Caco-2 (cell line): Measurements from ENCODE around the gene NEK3. TPM values are rescaled to one million over a fixed set of nuclear protein-coding genes. Genes with fewer than 3 reads are reported as not detected.
"Not testable (repeated sequence)": the region's sequence is repeated elsewhere in the genome, so short reads cannot be mapped to it uniquely, and the experiment has no call there.

Experiments used
- BruUV-seq: library from RNA; stranded (reverse); fragments of 400-500 nt; replicated peaks from 2 replicates; lab custom pipeline; 2021; lab: Mats Ljungman, UMichigan
- CTCF ChIA-PET: fragments of 300-600 bp; sonication (Branson Sonifier 250); formaldehyde crosslinking; loops from one replicate; lab custom pipeline; 2022; ENCODE audit warnings: antibody characterized with exemption; lab: Charles Lee
- POLR2A ChIA-PET: fragments of 300-600 bp; sonication (Branson Sonifier 250); formaldehyde crosslinking; loops from one replicate; lab custom pipeline; 2022; ENCODE audit warnings: antibody characterized with exemption; lab: Charles Lee
- DNase-seq, 2 experiments: peaks; one replicate each; pipeline versions ENCODE4 v3.0.0 to v3.0.0-alpha.2; 2020 to 2022
- H3K27me3 ChIP-seq: replicated peaks from 2 replicates; pipeline ENCODE4 v1.6.0; 2011; ENCODE audit warnings: low read length; ENCODE audit not compliant: control insufficient read depth, insufficient read depth
- H3K36me3 ChIP-seq: 2 replicates; pipeline ENCODE4 v1.5.1; 2011; ENCODE audit warnings: low read length; ENCODE audit not compliant: control insufficient read depth, insufficient read depth
- H3K4me1 ChIP-seq: fragments of 250-450 bp; sonication (Bioruptor Pico); 2 replicates; pipeline ENCODE4 v1.5.1; 2020; ENCODE audit warnings: mild to moderate bottlenecking
- H3K4me3 ChIP-seq: 2 replicates; pipeline ENCODE4 v1.5.1; 2011; ENCODE audit warnings: low read depth, mild to moderate bottlenecking, control low read depth, low read length
- H3K9me3 ChIP-seq: fragments of 250-450 bp; sonication (Bioruptor Pico); 2 replicates; pipeline ENCODE4 v1.5.1; 2020; ENCODE audit warnings: mild to moderate bottlenecking, moderate library complexity
- H3K27ac Mint-ChIP-seq: one replicate; pipeline ENCODE4 v1.8.0; 2022; ENCODE audit warnings: mixed read lengths; ENCODE audit not compliant: unreplicated experiment
- H3K27me3 Mint-ChIP-seq: one replicate; pipeline ENCODE4 v1.8.0; 2022; ENCODE audit warnings: mixed read lengths; ENCODE audit not compliant: insufficient read depth, unreplicated experiment
- H3K36me3 Mint-ChIP-seq: one replicate; pipeline ENCODE4 v1.8.0; 2022; ENCODE audit warnings: mild to moderate bottlenecking, mixed read lengths; ENCODE audit not compliant: insufficient read depth, unreplicated experiment
- H3K4me1 Mint-ChIP-seq: one replicate; pipeline ENCODE4 v1.8.0; 2022; ENCODE audit warnings: low read depth, mixed read lengths; ENCODE audit not compliant: unreplicated experiment
- H3K4me3 Mint-ChIP-seq: one replicate; pipeline ENCODE4 v1.8.0; 2022; ENCODE audit warnings: mild to moderate bottlenecking, moderate library complexity, mixed read lengths; ENCODE audit not compliant: unreplicated experiment
- H3K9me3 Mint-ChIP-seq: one replicate; pipeline ENCODE4 v1.8.0; 2022; ENCODE audit warnings: mixed read lengths; ENCODE audit not compliant: unreplicated experiment
- CTCF ChIP-seq, 2 experiments: fragments of 200-600 bp in 1 of 2; IDR thresholded peaks; 1 replicate in 1 of 2; 2 replicates in 1 of 2; pipeline versions ENCODE4 v1.5.1 to v1.8.0; 2011 to 2022; ENCODE audit warnings: antibody characterized with exemption in 1 of 2, control low read depth in 1 of 2, inconsistent platforms in 1 of 2, low read depth in 1 of 2, low read length in 1 of 2, mild to moderate bottlenecking in 1 of 2, moderate library complexity in 1 of 2; ENCODE audit not compliant: insufficient read depth in 1 of 2, severe bottlenecking in 1 of 2, unreplicated experiment in 1 of 2
- intact Hi-C: fragments of 100-400 bp; cut with micrococcal nuclease; formaldehyde crosslinking; loops from one replicate; pipeline ENCODE4 v1.10.0; 2022; ENCODE audit not compliant: unreplicated experiment
- total RNA-seq: library from RNA; stranded (reverse); gene quantifications from 2 replicates; pipeline ENCODE4 v1.2.3, GENCODE V29; 2022

Gene NEK3
- total RNA-seq, 1 experiment from 2014 or later = 33.5 TPM

DNA sequence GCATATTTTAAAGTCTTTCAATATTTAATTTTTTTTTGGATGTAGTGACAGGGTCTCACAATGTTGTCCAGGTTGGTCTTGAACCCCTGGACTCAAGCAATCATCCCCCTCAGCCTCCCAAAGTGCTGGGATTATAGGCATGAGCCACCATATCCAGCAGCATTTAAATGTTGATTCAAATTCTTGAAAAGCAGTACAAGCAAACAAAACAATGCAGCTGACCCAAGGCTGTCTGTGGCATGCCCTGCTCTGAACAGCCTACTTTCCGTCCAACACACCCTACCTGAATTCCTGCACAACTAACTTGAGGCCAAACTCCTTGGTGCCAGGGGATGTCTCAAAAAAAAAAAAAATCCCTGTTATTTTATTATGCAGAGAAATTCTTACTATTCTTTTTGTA, 53.6 kb downstream of the NEK3 start:
- ChIA-PET POLR2A (no interaction called here), CTCF (interaction anchor here (0.7 kb wide), 1 partner anchor 18 kb away, joined by 4 read pairs; no protein-coding TSS in a partner anchor)
- peak overlapping the region; percentile 64 for H3K27ac Mint-ChIP-seq
- H3K27me3 Mint-ChIP-seq = no peaks in the 10 kb centered on the region
- H3K4me1 Mint-ChIP-seq = peaks cover 14% of the 10 kb centered on the region
- Histone ChIP-seq H3K27me3 (no peaks in the 10 kb centered on the region), H3K36me3 (no peaks in the 10 kb centered on the region), H3K4me1 (peaks cover 19% of the 10 kb centered on the region), H3K9me3 (no peaks in the 10 kb centered on the region), H3K4me3 (no peak overlapping the region)
- H3K4me3 Mint-ChIP-seq = no peak overlapping the region
- TF ChIP-seq CTCF (IDR thresholded peaks at IDR 0.05; ENCODE audit: insufficient read depth in 1 of 2, low read depth in 1 of 2, low read length in 1 of 2, severe bottlenecking in 1 of 2, unreplicated experiment in 1 of 2) = no peak
- H3K9me3 Mint-ChIP-seq = peaks cover 26% of the 10 kb centered on the region
- BruUV-seq = no TSS peak
- H3K36me3 Mint-ChIP-seq = no peaks in the 10 kb centered on the region
- DNase-seq = no peak
- intact Hi-C loops = no loop called here

- Histone ChIP-seq H3K4me3 (no peak overlapping the region), H3K36me3 (no peaks in the 10 kb centered on the region), H3K4me1 (peaks cover 18% of the 10 kb centered on the region), H3K27me3 (no peaks in the 10 kb centered on the region), H3K9me3 (no peaks in the 10 kb centered on the region)
- peaks cover 11% of the 10 kb centered on the region for H3K4me1 Mint-ChIP-seq
- BruUV-seq = no TSS peak
- peaks cover 15% of the 10 kb centered on the region for H3K9me3 Mint-ChIP-seq
- ChIA-PET POLR2A (no interaction called here), CTCF (no interaction called here)
- DNase-seq = peak in 1 of 2 experiments; percentile 21
- no peaks in the 10 kb centered on the region for H3K27me3 Mint-ChIP-seq
- intact Hi-C loops = no loop called here
- H3K36me3 Mint-ChIP-seq = no peaks in the 10 kb centered on the region
- H3K27ac Mint-ChIP-seq = peak overlapping the region; percentile 76
- no peak for TF ChIP-seq CTCF (IDR thresholded peaks at IDR 0.05; ENCODE audit: insufficient read depth in 1 of 2, low read depth in 1 of 2, low read length in 1 of 2, severe bottlenecking in 1 of 2, unreplicated experiment in 1 of 2)
- H3K4me3 Mint-ChIP-seq = no peak overlapping the region
These were observed 54.8 kb downstream of the NEK3 start for GRCh38 chr13:52104624-52105023.

- intact Hi-C loops = no loop called here
- no TSS peak for BruUV-seq
- ChIA-PET POLR2A (no interaction called here), CTCF (no interaction called here)
- no peak overlapping the region for H3K4me3 ChIP-seq
- H3K4me1 Mint-ChIP-seq = peaks cover 7% of the 10 kb centered on the region
- H3K36me3 ChIP-seq = no peaks in the 10 kb centered on the region
- no peak for DNase-seq
- no peak overlapping the region for H3K27ac Mint-ChIP-seq
- H3K27me3 ChIP-seq = no peaks in the 10 kb centered on the region
- TF ChIP-seq CTCF (IDR thresholded peaks at IDR 0.05; ENCODE audit: insufficient read depth in 1 of 2, low read depth in 1 of 2, low read length in 1 of 2, severe bottlenecking in 1 of 2, unreplicated experiment in 1 of 2) = no peak
- no peaks in the 10 kb centered on the region for H3K9me3 ChIP-seq
- no peak overlapping the region for H3K4me3 Mint-ChIP-seq
- no peaks in the 10 kb centered on the region for H3K36me3 Mint-ChIP-seq
- H3K9me3 Mint-ChIP-seq = peaks cover 10% of the 10 kb centered on the region
- peaks cover 8% of the 10 kb centered on the region; the same call in 1 of the 2 replicates for H3K4me1 ChIP-seq
- no peaks in the 10 kb centered on the region for H3K27me3 Mint-ChIP-seq
These were observed 56.0 kb downstream of the NEK3 start for GRCh38 chr13:52103386-52103785.

- H3K27me3 ChIP-seq, H3K9me3 Mint-ChIP-seq, POLR2A ChIA-PET, H3K27me3 Mint-ChIP-seq, H3K4me1 ChIP-seq, H3K36me3 ChIP-seq, CTCF ChIA-PET, H3K4me3 Mint-ChIP-seq, H3K27ac Mint-ChIP-seq, DNase-seq, H3K4me3 ChIP-seq, intact Hi-C loops, H3K9me3 ChIP-seq, H3K36me3 Mint-ChIP-seq, BruUV-seq, H3K4me1 Mint-ChIP-seq: not testable (repeated sequence)
These were observed 57.0 kb downstream of the NEK3 start for GRCh38 chr13:52102423-52102822.
